Subcutaneous abdominal adipose tissue (tissue), 5 donors: ENCODE results near the gene TRIM17.
A peak's percentile ranks its signal among the peaks of the same experiment; 100 is the strongest.

Source experiments
- H3K27ac ChIP-seq: one replicate; pipeline ENCODE4 v1.7.0; 2013; ENCODE audit warnings: low read depth, mild to moderate bottlenecking, inconsistent platforms, low read length, moderate library complexity
- H3K27me3 ChIP-seq, 5 donors: one replicate each; pipeline ENCODE4 v1.7.0; 2013; ENCODE audit warnings: low read length in 5 of 5, inconsistent platforms in 1 of 5; ENCODE audit not compliant: control insufficient read depth in 5 of 5, insufficient read depth in 4 of 5
- H3K36me3 ChIP-seq, 5 donors: one replicate each; pipeline ENCODE4 v1.7.0; 2013; ENCODE audit warnings: low read length in 5 of 5; ENCODE audit not compliant: control insufficient read depth in 5 of 5, insufficient read depth in 5 of 5
- H3K4me1 ChIP-seq, 5 donors: one replicate each; pipeline ENCODE4 v1.7.0; 2013; ENCODE audit warnings: low read length in 5 of 5, mild to moderate bottlenecking in 3 of 5, moderate library complexity in 1 of 5; ENCODE audit not compliant: control insufficient read depth in 5 of 5, insufficient read depth in 5 of 5
- H3K4me3 ChIP-seq, 5 donors: one replicate each; pipeline ENCODE4 v1.7.0; 2013; ENCODE audit warnings: low read length in 5 of 5, low read depth in 1 of 5
- H3K9ac ChIP-seq, 5 donors: one replicate each; pipeline ENCODE4 v1.7.0; 2013; ENCODE audit warnings: low read length in 5 of 5, mild to moderate bottlenecking in 4 of 5, moderate library complexity in 3 of 5
- H3K9me3 ChIP-seq, 5 donors: one replicate each; pipeline ENCODE4 v1.7.0; 2013; ENCODE audit warnings: low read length in 5 of 5; ENCODE audit not compliant: control insufficient read depth in 5 of 5
- donor health status: healthy.
- donor health status: healthy.
- donor health status: healthy.
- donor health status: healthy.
- donor health status: healthy.

The TRIM17 gene

GRCh38 chr1:228417483-228418203, 982 bp upstream of the TRIM17 start:
- H3K27ac ChIP-seq = no peak overlapping the region
- H3K9ac ChIP-seq = no peak overlapping the region
- H3K4me3 ChIP-seq = no peak overlapping the region
- H3K27me3 ChIP-seq = peaks cover 19 to 44% (median 31%) of the 10 kb centered on the region in 5 donors
- H3K9me3 ChIP-seq = no peaks in the 10 kb centered on the region
- H3K4me1 ChIP-seq = peaks cover 0 to 12% (median 8%) of the 10 kb centered on the region in 5 donors
- no peaks in the 10 kb centered on the region for H3K36me3 ChIP-seq

- H3K9ac ChIP-seq = no peak overlapping the region
- H3K4me3 ChIP-seq = no peak overlapping the region
- no peaks in the 10 kb centered on the region for H3K9me3 ChIP-seq
- peaks cover 19 to 44% (median 31%) of the 10 kb centered on the region in 5 donors for H3K27me3 ChIP-seq
- peaks cover 0 to 12% (median 8%) of the 10 kb centered on the region in 5 donors for H3K4me1 ChIP-seq
- H3K27ac ChIP-seq = no peak overlapping the region
- H3K36me3 ChIP-seq = no peaks in the 10 kb centered on the region
Observed at GRCh38 chr1:228417061-228417460, 400 bp upstream of the TRIM17 start.

- H3K27me3 ChIP-seq = peaks cover 19 to 44% (median 31%) of the 10 kb centered on the region in 5 donors
- H3K36me3 ChIP-seq = peaks cover 0 to 4% (median 2%) of the 10 kb centered on the region in 5 donors
- peaks cover 0 to 12% (median 8%) of the 10 kb centered on the region in 5 donors for H3K4me1 ChIP-seq
- no peak overlapping the region for H3K27ac ChIP-seq
- peak overlapping the region in 1 of 5 donors; percentile 20 for H3K9ac ChIP-seq
- peak overlapping the region in 4 of 5 donors; percentile 22 to 49 (median 28) for H3K4me3 ChIP-seq
- H3K9me3 ChIP-seq = no peaks in the 10 kb centered on the region
Observed at GRCh38 chr1:228415853-228416216, 826 bp downstream of the TRIM17 start.

- H3K27me3 ChIP-seq = peaks cover 19 to 42% (median 31%) of the 10 kb centered on the region in 5 donors
- H3K4me3 ChIP-seq = no peak overlapping the region
- H3K4me1 ChIP-seq = peaks cover 0 to 13% (median 8%) of the 10 kb centered on the region in 5 donors
- no peak overlapping the region for H3K27ac ChIP-seq
- H3K9me3 ChIP-seq = no peaks in the 10 kb centered on the region
- H3K36me3 ChIP-seq = peaks cover 0 to 8% (median 4%) of the 10 kb centered on the region in 5 donors
- no peak overlapping the region for H3K9ac ChIP-seq
Observed at GRCh38 chr1:228415221-228415620, 1.4 kb downstream of the TRIM17 start.

- H3K9ac ChIP-seq = no peak overlapping the region
- H3K9me3 ChIP-seq = no peaks in the 10 kb centered on the region
- H3K27ac ChIP-seq = no peak overlapping the region
- H3K4me1 ChIP-seq = peaks cover 0 to 15% (median 8%) of the 10 kb centered on the region in 5 donors
- peaks cover 0 to 11% (median 4%) of the 10 kb centered on the region in 5 donors for H3K36me3 ChIP-seq
- no peak overlapping the region for H3K4me3 ChIP-seq
- peaks cover 19 to 40% (median 31%) of the 10 kb centered on the region in 5 donors for H3K27me3 ChIP-seq
Observed at GRCh38 chr1:228414511-228415211, 2.0 kb downstream of the TRIM17 start.

GRCh38 chr1:228413241-228414010, 3.2 kb downstream of the TRIM17 start:
- H3K27ac ChIP-seq = no peak overlapping the region

GRCh38 chr1:228411548-228412430, 4.9 kb downstream of the TRIM17 start:
- peaks cover 12 to 23% (median 19%) of the 10 kb centered on the region in 5 donors for H3K27me3 ChIP-seq
- peaks cover 0 to 11% (median 4%) of the 10 kb centered on the region in 5 donors for H3K36me3 ChIP-seq
- no peak overlapping the region for H3K9ac ChIP-seq
- no peak overlapping the region for H3K4me3 ChIP-seq
- no peaks in the 10 kb centered on the region for H3K9me3 ChIP-seq
- H3K4me1 ChIP-seq = peaks cover 0 to 32% (median 28%) of the 10 kb centered on the region in 5 donors
- H3K27ac ChIP-seq = no peak overlapping the region

More at GRCh38 chr1:228413241-228414010, 3.2 kb downstream of the TRIM17 start:
- Histone ChIP-seq H3K36me3 (peaks cover 0 to 11% (median 4%) of the 10 kb centered on the region in 5 donors), H3K4me1 (peaks cover 0 to 21% (median 14%) of the 10 kb centered on the region in 5 donors), H3K4me3 (no peak overlapping the region), H3K27me3 (peaks cover 19 to 35% (median 31%) of the 10 kb centered on the region in 5 donors), H3K9me3 (no peaks in the 10 kb centered on the region), H3K9ac (no peak overlapping the region)

- Histone ChIP-seq H3K9ac (no peak overlapping the region), H3K27me3 (peaks cover 12 to 21% (median 17%) of the 10 kb centered on the region in 5 donors), H3K9me3 (no peaks in the 10 kb centered on the region), H3K36me3 (peaks cover 0 to 11% (median 4%) of the 10 kb centered on the region in 5 donors), H3K27ac (no peak overlapping the region), H3K4me1 (peaks cover 0 to 32% (median 27%) of the 10 kb centered on the region in 5 donors), H3K4me3 (no peak overlapping the region)
Observed at GRCh38 chr1:228411121-228411520, 5.5 kb downstream of the TRIM17 start.

GRCh38 chr1:228410671-228411070, 6.0 kb downstream of the TRIM17 start:
- H3K9ac ChIP-seq = no peak overlapping the region
- H3K27ac ChIP-seq = no peak overlapping the region
- H3K36me3 ChIP-seq = peaks cover 0 to 11% (median 4%) of the 10 kb centered on the region in 5 donors
- no peaks in the 10 kb centered on the region for H3K9me3 ChIP-seq
- no peak overlapping the region for H3K4me3 ChIP-seq
- peaks cover 9 to 16% (median 12%) of the 10 kb centered on the region in 5 donors for H3K27me3 ChIP-seq
- peaks cover under 1 to 32% (median 24%) of the 10 kb centered on the region in 5 donors for H3K4me1 ChIP-seq
